DND-41 (cell line): Measurements from ENCODE around the gene FUBP1.

Experiments
- ATAC-seq: fragments of 200-7000 bp; cut with Tn5 transposase; 3 replicates; pipeline ENCODE4 v1.9.1; 2021; ENCODE audit warnings: low read depth; ENCODE audit not compliant: insufficient read depth
- DNase-seq: peaks from one replicate; pipeline ENCODE4 v3.0.0-alpha.2; 2020
- H2AFZ ChIP-seq: 2 replicates; pipeline ENCODE4 v1.6.0; 2012; ENCODE audit warnings: low read depth, low read length
- H3K27ac ChIP-seq: 2 replicates; pipeline ENCODE4 v1.5.1; 2012; ENCODE audit warnings: low read length, inconsistent platforms
- H3K27me3 ChIP-seq: fragments of 200-600 bp; sonication (generic); 2 replicates; pipeline ENCODE4 v1.6.0; 2012; ENCODE audit warnings: low read length, mild to moderate bottlenecking, inconsistent platforms; ENCODE audit not compliant: insufficient read depth, poor library complexity
- H3K36me3 ChIP-seq: 2 replicates; pipeline ENCODE4 v1.5.1; 2012; ENCODE audit warnings: low read length, inconsistent platforms; ENCODE audit not compliant: insufficient read depth
- H3K4me1 ChIP-seq: 2 replicates; pipeline ENCODE4 v1.5.1; 2012; ENCODE audit warnings: mild to moderate bottlenecking, low read length; ENCODE audit not compliant: insufficient read depth
- H3K4me2 ChIP-seq: 2 replicates; pipeline ENCODE4 v1.6.0; 2012; ENCODE audit warnings: mild to moderate bottlenecking, moderate library complexity, low read length, inconsistent platforms; ENCODE audit not compliant: insufficient read depth
- H3K4me3 ChIP-seq, 2 experiments: fragments of 200-600 bp in 1 of 2; shearing (Covaris generic) in 1 of 2; 2 replicates each; pipeline ENCODE4 v1.5.1; 2012 to 2016; ENCODE audit warnings: inconsistent platforms in 2 of 2, low read length in 2 of 2, mild to moderate bottlenecking in 2 of 2, low read depth in 1 of 2, moderate library complexity in 1 of 2
- H3K79me2 ChIP-seq: 2 replicates; pipeline ENCODE4 v1.6.0; 2012; ENCODE audit warnings: low read length, inconsistent platforms; ENCODE audit not compliant: insufficient read depth
- H3K9ac ChIP-seq: 2 replicates; pipeline ENCODE4 v1.6.0; 2012; ENCODE audit warnings: low read depth, mild to moderate bottlenecking, inconsistent platforms, low read length, moderate library complexity
- H3K9me3 ChIP-seq: 2 replicates; pipeline ENCODE4 v1.5.1; 2012; ENCODE audit warnings: low read length, moderate library complexity, mild to moderate bottlenecking, inconsistent platforms; ENCODE audit not compliant: insufficient read depth, severe bottlenecking
- H4K20me1 ChIP-seq: 2 replicates; pipeline ENCODE4 v1.6.0; 2012; ENCODE audit warnings: low read length; ENCODE audit not compliant: insufficient read depth
- EZH2 ChIP-seq: IDR thresholded peaks from 3 replicates; pipeline ENCODE4 v1.6.1; 2012; ENCODE audit warnings: borderline replicate concordance, low read depth, mild to moderate bottlenecking, moderate library complexity, low read length, inconsistent platforms; ENCODE audit not compliant: severe bottlenecking
- TF ChIP-seq, protein P1 (sequence below): IDR thresholded peaks from 2 replicates; pipeline ENCODE4 v1.5.1; 2012; ENCODE audit warnings: borderline replicate concordance, low read length, moderate library complexity, mild to moderate bottlenecking; ENCODE audit not compliant: poor library complexity, severe bottlenecking; ENCODE audit errors: extremely low read depth

The FUBP1 gene

DNA sequence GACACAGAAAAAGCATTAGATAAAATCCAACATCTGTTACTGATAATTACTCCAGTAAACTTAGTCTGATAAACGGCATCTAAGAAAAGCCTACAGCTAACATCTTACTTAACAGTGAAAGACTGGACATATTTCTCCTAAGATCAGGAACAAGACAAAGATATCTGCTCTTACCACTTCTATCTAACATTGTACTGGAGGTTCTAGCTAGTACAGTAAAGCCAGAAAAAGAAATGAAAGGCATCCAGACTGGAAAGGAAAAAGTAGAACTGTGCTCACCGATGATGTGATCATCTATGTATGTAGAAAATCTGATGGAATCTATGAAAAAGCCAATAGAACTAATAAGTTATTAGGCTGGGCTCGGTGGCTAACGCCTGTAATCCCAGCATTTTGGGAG, 68.8 kb downstream of the FUBP1 start:
- H3K4me2 ChIP-seq: no peak overlapping the region
- DNase-seq (no peak), ATAC-seq (no peak)
- no peak overlapping the region for H3K9ac ChIP-seq
- no peaks in the 10 kb centered on the region for H4K20me1 ChIP-seq
- no peaks in the 10 kb centered on the region for H3K27me3 ChIP-seq
- no peaks in the 10 kb centered on the region for H3K36me3 ChIP-seq
- H3K4me3 ChIP-seq: no peak overlapping the region
- no peaks in the 10 kb centered on the region for H3K9me3 ChIP-seq
- no peaks in the 10 kb centered on the region for H3K4me1 ChIP-seq
- H2AFZ ChIP-seq: no peak overlapping the region
- no peak overlapping the region for H3K27ac ChIP-seq
- H3K79me2 ChIP-seq: no peaks in the 10 kb centered on the region
- TF ChIP-seq, protein P1, sequence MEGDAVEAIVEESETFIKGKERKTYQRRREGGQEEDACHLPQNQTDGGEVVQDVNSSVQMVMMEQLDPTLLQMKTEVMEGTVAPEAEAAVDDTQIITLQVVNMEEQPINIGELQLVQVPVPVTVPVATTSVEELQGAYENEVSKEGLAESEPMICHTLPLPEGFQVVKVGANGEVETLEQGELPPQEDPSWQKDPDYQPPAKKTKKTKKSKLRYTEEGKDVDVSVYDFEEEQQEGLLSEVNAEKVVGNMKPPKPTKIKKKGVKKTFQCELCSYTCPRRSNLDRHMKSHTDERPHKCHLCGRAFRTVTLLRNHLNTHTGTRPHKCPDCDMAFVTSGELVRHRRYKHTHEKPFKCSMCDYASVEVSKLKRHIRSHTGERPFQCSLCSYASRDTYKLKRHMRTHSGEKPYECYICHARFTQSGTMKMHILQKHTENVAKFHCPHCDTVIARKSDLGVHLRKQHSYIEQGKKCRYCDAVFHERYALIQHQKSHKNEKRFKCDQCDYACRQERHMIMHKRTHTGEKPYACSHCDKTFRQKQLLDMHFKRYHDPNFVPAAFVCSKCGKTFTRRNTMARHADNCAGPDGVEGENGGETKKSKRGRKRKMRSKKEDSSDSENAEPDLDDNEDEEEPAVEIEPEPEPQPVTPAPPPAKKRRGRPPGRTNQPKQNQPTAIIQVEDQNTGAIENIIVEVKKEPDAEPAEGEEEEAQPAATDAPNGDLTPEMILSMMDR: no peak
- no peak for TF ChIP-seq EZH2

DNA sequence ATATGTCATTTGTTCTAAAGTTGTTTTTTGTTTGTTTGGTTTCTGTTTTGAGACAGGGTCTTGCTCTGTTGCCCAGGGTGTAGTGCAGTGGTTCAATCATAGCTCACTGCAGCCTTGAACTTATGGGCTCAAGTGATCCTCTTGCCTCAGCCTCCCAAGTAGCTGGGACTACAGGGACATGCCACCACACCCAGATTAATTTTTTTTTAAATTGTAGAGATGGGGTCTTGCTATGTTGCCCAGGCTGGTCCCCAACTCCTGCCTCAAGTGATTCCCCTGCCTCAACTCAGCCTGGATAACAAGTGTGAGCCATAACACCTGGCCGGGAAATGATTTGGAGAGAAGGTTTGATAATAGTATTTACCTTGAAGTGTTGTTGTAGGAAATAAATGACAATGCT, 72.2 kb downstream of the FUBP1 start:
- Histone ChIP-seq H4K20me1 (no peaks in the 10 kb centered on the region), H3K9me3 (no peaks in the 10 kb centered on the region), H3K4me3 (no peak overlapping the region), H3K79me2 (no peaks in the 10 kb centered on the region), H3K27me3 (no peaks in the 10 kb centered on the region), H3K4me1 (no peaks in the 10 kb centered on the region), H3K27ac (no peak overlapping the region), H3K36me3 (no peaks in the 10 kb centered on the region), H2AFZ (no peak overlapping the region), H3K4me2 (no peak overlapping the region), H3K9ac (no peak overlapping the region)
- no peak for ATAC-seq
- TF ChIP-seq EZH2: no peak
- TF ChIP-seq, protein P1: no peak
- DNase-seq: no peak

DNA sequence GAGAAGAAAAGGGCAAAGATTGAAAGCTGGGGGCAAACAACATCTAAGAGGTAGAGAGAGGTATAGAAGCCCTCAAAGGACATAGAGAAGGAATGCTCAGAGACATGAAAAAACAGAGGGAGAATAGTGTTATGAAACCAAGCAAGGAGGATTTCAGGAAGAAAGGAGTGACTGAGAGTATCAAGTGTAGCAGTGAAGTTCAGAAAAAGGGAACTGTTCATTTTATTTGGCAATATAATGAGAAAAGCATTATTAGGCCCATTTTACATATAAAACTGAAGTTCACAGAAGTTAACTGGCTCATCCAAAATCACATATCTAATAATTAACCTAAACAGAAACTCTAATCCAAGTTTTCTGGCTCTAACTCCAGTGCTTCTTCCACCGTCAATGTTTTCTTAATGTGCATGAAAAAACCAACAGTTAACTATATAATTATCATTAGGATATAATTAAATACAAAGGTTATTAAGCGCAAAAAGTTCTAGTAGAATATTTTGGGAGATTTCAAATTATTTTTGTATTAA, 72.8 kb downstream of the FUBP1 start:
- no peak overlapping the region for H3K9ac ChIP-seq
- no peak overlapping the region for H3K4me2 ChIP-seq
- H3K4me1 ChIP-seq: no peaks in the 10 kb centered on the region
- H3K79me2 ChIP-seq: no peaks in the 10 kb centered on the region
- no peak overlapping the region for H2AFZ ChIP-seq
- DNase-seq (no peak), ATAC-seq (no peak)
- no peaks in the 10 kb centered on the region for H3K9me3 ChIP-seq
- H4K20me1 ChIP-seq: no peaks in the 10 kb centered on the region
- TF ChIP-seq, protein P1: no peak
- no peak for TF ChIP-seq EZH2
- no peak overlapping the region for H3K27ac ChIP-seq
- no peaks in the 10 kb centered on the region for H3K36me3 ChIP-seq
- no peak overlapping the region for H3K4me3 ChIP-seq
- H3K27me3 ChIP-seq: no peaks in the 10 kb centered on the region

DNA sequence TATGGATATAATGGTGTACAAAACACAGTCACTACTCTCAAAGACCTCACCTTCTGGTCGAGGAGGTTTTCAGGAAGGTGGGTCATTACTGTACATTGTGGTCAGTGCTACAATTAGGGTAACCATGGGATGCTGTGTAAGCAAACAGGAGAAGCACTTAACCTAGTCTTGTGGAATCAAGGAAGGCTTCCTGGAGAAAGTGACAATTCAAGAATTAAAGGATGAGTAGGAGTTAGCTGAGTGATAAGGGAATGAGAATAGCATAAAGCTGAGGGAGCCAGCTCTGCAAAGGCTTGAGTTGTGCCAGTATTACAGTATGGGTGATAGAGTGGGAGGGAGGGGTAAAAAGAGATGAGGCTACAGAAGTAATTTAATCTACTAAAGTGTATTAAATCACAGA, 73.3 kb downstream of the FUBP1 start:
- Histone ChIP-seq H3K4me2 (no peak overlapping the region), H3K36me3 (no peaks in the 10 kb centered on the region), H4K20me1 (no peaks in the 10 kb centered on the region)

More for the DNA sequence above, 73.3 kb downstream of the FUBP1 start:
- DNase-seq (no peak), ATAC-seq (no peak)
- Histone ChIP-seq H3K27ac (no peak overlapping the region), H3K79me2 (no peaks in the 10 kb centered on the region), H3K4me1 (no peaks in the 10 kb centered on the region), H3K27me3 (no peaks in the 10 kb centered on the region), H3K9me3 (no peaks in the 10 kb centered on the region), H2AFZ (no peak overlapping the region), H3K4me3 (no peak overlapping the region), H3K9ac (no peak overlapping the region)
- TF ChIP-seq EZH2: no peak
- TF ChIP-seq, protein P1: no peak
